Activated naive CD8-positive, alpha-beta T cell (primary cell): ENCODE data around the gene LDB3.

Source experiments
- H3K27ac Mint-ChIP-seq: one replicate; pipeline ENCODE4 v1.8.0; 2021; ENCODE audit warnings: mixed read lengths
- H3K27me3 Mint-ChIP-seq: one replicate; pipeline ENCODE4 v1.8.0; 2021; ENCODE audit warnings: mixed read lengths
- H3K36me3 Mint-ChIP-seq: one replicate; pipeline ENCODE4 v1.8.0; 2021; ENCODE audit warnings: mixed read lengths
- H3K4me1 Mint-ChIP-seq: one replicate; pipeline ENCODE4 v1.8.0; 2021; ENCODE audit warnings: low read depth, mixed read lengths
- H3K4me3 Mint-ChIP-seq: one replicate; pipeline ENCODE4 v1.8.0; 2021; ENCODE audit warnings: mild to moderate bottlenecking, mixed read lengths
- H3K9me3 Mint-ChIP-seq: one replicate; pipeline ENCODE4 v1.8.0; 2021; ENCODE audit warnings: low read depth, mixed read lengths

Gene LDB3

GRCh38 chr10:86657396-86658011 is 10.8 kb upstream of the LDB3 start:
- Mint-ChIP-seq H3K9me3 (no peaks in the 10 kb centered on the region), H3K4me3 (no peak overlapping the region), H3K4me1 (no peaks in the 10 kb centered on the region), H3K27ac (no peak overlapping the region), H3K27me3 (no peaks in the 10 kb centered on the region), H3K36me3 (no peaks in the 10 kb centered on the region)

- Mint-ChIP-seq H3K27ac (no peak overlapping the region), H3K9me3 (no peaks in the 10 kb centered on the region), H3K27me3 (no peaks in the 10 kb centered on the region), H3K4me3 (no peak overlapping the region), H3K36me3 (no peaks in the 10 kb centered on the region), H3K4me1 (no peaks in the 10 kb centered on the region)
These were observed 10.0 kb upstream of the LDB3 start for GRCh38 chr10:86658261-86658741.

- Mint-ChIP-seq H3K27me3 (no peaks in the 10 kb centered on the region), H3K9me3 (no peaks in the 10 kb centered on the region), H3K4me3 (no peak overlapping the region), H3K36me3 (no peaks in the 10 kb centered on the region), H3K27ac (no peak overlapping the region), H3K4me1 (no peaks in the 10 kb centered on the region)
These were observed 9.6 kb upstream of the LDB3 start for GRCh38 chr10:86658751-86659150.

- Mint-ChIP-seq H3K27me3 (no peaks in the 10 kb centered on the region), H3K4me3 (no peak overlapping the region), H3K9me3 (no peaks in the 10 kb centered on the region), H3K4me1 (no peaks in the 10 kb centered on the region), H3K36me3 (no peaks in the 10 kb centered on the region), H3K27ac (no peak overlapping the region)
These were observed 9.1 kb upstream of the LDB3 start for GRCh38 chr10:86659161-86659691.

GRCh38 chr10:86659721-86660453 is 8.4 kb upstream of the LDB3 start:
- no peaks in the 10 kb centered on the region for H3K4me1 Mint-ChIP-seq
- no peaks in the 10 kb centered on the region for H3K27me3 Mint-ChIP-seq
- H3K27ac Mint-ChIP-seq = no peak overlapping the region
- H3K4me3 Mint-ChIP-seq = no peak overlapping the region
- no peaks in the 10 kb centered on the region for H3K9me3 Mint-ChIP-seq
- no peaks in the 10 kb centered on the region for H3K36me3 Mint-ChIP-seq

GRCh38 chr10:86661161-86662025 is 6.9 kb upstream of the LDB3 start:
- H3K27ac Mint-ChIP-seq = no peak overlapping the region
- no peak overlapping the region for H3K4me3 Mint-ChIP-seq

GRCh38 chr10:86662186-86663045 is 5.9 kb upstream of the LDB3 start:
- H3K4me3 Mint-ChIP-seq = no peak overlapping the region
- H3K36me3 Mint-ChIP-seq = no peaks in the 10 kb centered on the region
- H3K4me1 Mint-ChIP-seq = no peaks in the 10 kb centered on the region
- H3K9me3 Mint-ChIP-seq = no peaks in the 10 kb centered on the region
- H3K27ac Mint-ChIP-seq = no peak overlapping the region
- no peaks in the 10 kb centered on the region for H3K27me3 Mint-ChIP-seq

More at GRCh38 chr10:86661161-86662025, 6.9 kb upstream of the LDB3 start:
- H3K9me3 Mint-ChIP-seq = no peaks in the 10 kb centered on the region
- H3K36me3 Mint-ChIP-seq = no peaks in the 10 kb centered on the region
- H3K4me1 Mint-ChIP-seq = no peaks in the 10 kb centered on the region
- H3K27me3 Mint-ChIP-seq = no peaks in the 10 kb centered on the region

GRCh38 chr10:86663046-86663345 is 5.3 kb upstream of the LDB3 start:
- Mint-ChIP-seq H3K4me3 (no peak overlapping the region), H3K27me3 (no peaks in the 10 kb centered on the region), H3K4me1 (no peaks in the 10 kb centered on the region), H3K27ac (no peak overlapping the region), H3K9me3 (no peaks in the 10 kb centered on the region), H3K36me3 (no peaks in the 10 kb centered on the region)

- Mint-ChIP-seq H3K4me3 (no peak overlapping the region), H3K36me3 (no peaks in the 10 kb centered on the region), H3K27ac (no peak overlapping the region), H3K9me3 (no peaks in the 10 kb centered on the region), H3K27me3 (no peaks in the 10 kb centered on the region), H3K4me1 (no peaks in the 10 kb centered on the region)
These were observed 4.6 kb upstream of the LDB3 start for GRCh38 chr10:86663576-86664339.

GRCh38 chr10:86664341-86665217 is 3.7 kb upstream of the LDB3 start:
- H3K9me3 Mint-ChIP-seq = no peaks in the 10 kb centered on the region
- H3K27ac Mint-ChIP-seq = no peak overlapping the region
- H3K4me3 Mint-ChIP-seq = no peak overlapping the region
- no peaks in the 10 kb centered on the region for H3K4me1 Mint-ChIP-seq
- H3K36me3 Mint-ChIP-seq = no peaks in the 10 kb centered on the region
- no peaks in the 10 kb centered on the region for H3K27me3 Mint-ChIP-seq

- Mint-ChIP-seq H3K36me3 (no peaks in the 10 kb centered on the region), H3K27me3 (no peaks in the 10 kb centered on the region), H3K4me1 (no peaks in the 10 kb centered on the region), H3K27ac (no peak overlapping the region), H3K4me3 (no peak overlapping the region), H3K9me3 (no peaks in the 10 kb centered on the region)
These were observed 3.1 kb upstream of the LDB3 start for GRCh38 chr10:86665218-86665607.

GRCh38 chr10:86665868-86666267 is 2.4 kb upstream of the LDB3 start:
- Mint-ChIP-seq H3K27me3 (no peaks in the 10 kb centered on the region), H3K9me3 (no peaks in the 10 kb centered on the region), H3K4me3 (no peak overlapping the region), H3K4me1 (no peaks in the 10 kb centered on the region), H3K36me3 (no peaks in the 10 kb centered on the region), H3K27ac (no peak overlapping the region)

GRCh38 chr10:86666538-86666937 is 1.8 kb upstream of the LDB3 start:
- no peaks in the 10 kb centered on the region for H3K27me3 Mint-ChIP-seq
- no peaks in the 10 kb centered on the region for H3K36me3 Mint-ChIP-seq
- no peak overlapping the region for H3K4me3 Mint-ChIP-seq
- H3K9me3 Mint-ChIP-seq = no peaks in the 10 kb centered on the region
- no peak overlapping the region for H3K27ac Mint-ChIP-seq
- H3K4me1 Mint-ChIP-seq = no peaks in the 10 kb centered on the region
